GM19397 (cell line): Measurements from ENCODE around the gene SYT15.
"Not testable (repeated sequence)": the region's sequence is repeated elsewhere in the genome, so short reads cannot be mapped to it uniquely, and the experiment has no call there.

ENCODE experiments used
- ATAC-seq: cut with Tn5 transposase; IDR thresholded peaks from one replicate; pipeline ENCODE4 v1.9.1; 2021; ENCODE audit warnings: mild to moderate bottlenecking, moderate library complexity; ENCODE audit not compliant: unreplicated experiment

Gene SYT15

GRCh38 chr10:46578474-46579178 lies at the start of gene SYT15:
Gene SYT15 (plus strand): TSS chr10:46579128. CDS start chr10:46579169, 41 bp downstream.
- ATAC-seq = not testable (repeated sequence)

- not testable (repeated sequence) for ATAC-seq
Observed at GRCh38 chr10:46529742-46530141, 49.2 kb upstream of the SYT15 start.

GRCh38 chr10:46530249-46531186 lies 48.4 kb upstream of the SYT15 start:
- no peak for ATAC-seq

GRCh38 chr10:46532256-46532655 lies 46.7 kb upstream of the SYT15 start:
- ATAC-seq = not testable (repeated sequence)

- no peak for ATAC-seq
Observed at GRCh38 chr10:46534828-46535524, 44.0 kb upstream of the SYT15 start.

GRCh38 chr10:46536171-46536570 lies 42.8 kb upstream of the SYT15 start:
- ATAC-seq = no peak

GRCh38 chr10:46536781-46537180 lies 42.1 kb upstream of the SYT15 start:
- no peak for ATAC-seq

GRCh38 chr10:46537309-46537708 lies 41.6 kb upstream of the SYT15 start:
- no peak for ATAC-seq

- no peak for ATAC-seq
Observed at GRCh38 chr10:46538155-46538554, 40.8 kb upstream of the SYT15 start.

GRCh38 chr10:46538717-46539426 lies 40.1 kb upstream of the SYT15 start:
- no peak for ATAC-seq

GRCh38 chr10:46539596-46540411 lies 39.1 kb upstream of the SYT15 start:
- ATAC-seq = no peak

- ATAC-seq = no peak
Observed at GRCh38 chr10:46540412-46541016, 38.4 kb upstream of the SYT15 start.

GRCh38 chr10:46541017-46541661 lies 37.8 kb upstream of the SYT15 start:
- ATAC-seq = no peak

GRCh38 chr10:46541735-46542566 lies 37.0 kb upstream of the SYT15 start:
- no peak for ATAC-seq

GRCh38 chr10:46542567-46543465 lies 36.1 kb upstream of the SYT15 start:
- ATAC-seq = no peak

GRCh38 chr10:46543466-46544377 lies 35.2 kb upstream of the SYT15 start:
- ATAC-seq = no peak
